Mesothelial cell of epicardium (in vitro differentiated cells): ENCODE data around the gene LRRC71. TPM values are rescaled to one million over a fixed set of nuclear protein-coding genes. Genes with fewer than 3 reads are reported as not detected.
A peak's percentile ranks its signal among the peaks of the same experiment; 100 is the strongest.

Experiments used
- DNase-seq, 2 experiments: peaks; one replicate each; pipeline ENCODE4 v3.0.0; 2021; ENCODE audit warnings: low spot score in 2 of 2; ENCODE audit not compliant: unreplicated experiment in 2 of 2
- H3K27ac Mint-ChIP-seq: 2 replicates; pipeline ENCODE4 v1.8.0; 2021; ENCODE audit warnings: mixed read lengths
- H3K27me3 Mint-ChIP-seq: 2 replicates; pipeline ENCODE4 v1.8.0; 2021; ENCODE audit warnings: low read depth, mixed read lengths
- H3K36me3 Mint-ChIP-seq: 2 replicates; pipeline ENCODE4 v1.8.0; 2021; ENCODE audit warnings: mixed read lengths
- H3K4me1 Mint-ChIP-seq: 2 replicates; pipeline ENCODE4 v1.8.0; 2021; ENCODE audit warnings: mixed read lengths
- H3K4me3 Mint-ChIP-seq: 2 replicates; pipeline ENCODE4 v1.8.0; 2021; ENCODE audit warnings: mild to moderate bottlenecking, moderate library complexity, mixed read lengths
- H3K9me3 Mint-ChIP-seq: 2 replicates; pipeline ENCODE4 v1.8.0; 2021; ENCODE audit warnings: mixed read lengths
- total RNA-seq: library from RNA; stranded (reverse); gene quantifications from 3 replicates; pipeline ENCODE4 v1.2.1, GENCODE V29; 2021
- TF ChIP-seq, protein P1 (sequence below): fragments of 200-600 bp; sonication (generic); IDR thresholded peaks from one replicate; pipeline ENCODE4 v1.5.0; 2021; ENCODE audit warnings: antibody characterized with exemption; ENCODE audit not compliant: unreplicated experiment

The LRRC71 gene
- total RNA-seq, 1 donor from 2014 or later: 0.34 TPM

GRCh38 chr1:156912310-156912709, 8.1 kb upstream of the LRRC71 start:
- H3K27me3 Mint-ChIP-seq: no peaks in the 10 kb centered on the region

GRCh38 chr1:156912861-156913808, 7.3 kb upstream of the LRRC71 start:
- DNase-seq: no peak
- Mint-ChIP-seq H3K4me3 (peak overlapping the region; percentile 47), H3K27ac (peak overlapping the region; percentile 53), H3K27me3 (no peaks in the 10 kb centered on the region), H3K9me3 (no peaks in the 10 kb centered on the region), H3K36me3 (no peaks in the 10 kb centered on the region), H3K4me1 (peaks cover 23% of the 10 kb centered on the region)
- TF ChIP-seq, protein P1, sequence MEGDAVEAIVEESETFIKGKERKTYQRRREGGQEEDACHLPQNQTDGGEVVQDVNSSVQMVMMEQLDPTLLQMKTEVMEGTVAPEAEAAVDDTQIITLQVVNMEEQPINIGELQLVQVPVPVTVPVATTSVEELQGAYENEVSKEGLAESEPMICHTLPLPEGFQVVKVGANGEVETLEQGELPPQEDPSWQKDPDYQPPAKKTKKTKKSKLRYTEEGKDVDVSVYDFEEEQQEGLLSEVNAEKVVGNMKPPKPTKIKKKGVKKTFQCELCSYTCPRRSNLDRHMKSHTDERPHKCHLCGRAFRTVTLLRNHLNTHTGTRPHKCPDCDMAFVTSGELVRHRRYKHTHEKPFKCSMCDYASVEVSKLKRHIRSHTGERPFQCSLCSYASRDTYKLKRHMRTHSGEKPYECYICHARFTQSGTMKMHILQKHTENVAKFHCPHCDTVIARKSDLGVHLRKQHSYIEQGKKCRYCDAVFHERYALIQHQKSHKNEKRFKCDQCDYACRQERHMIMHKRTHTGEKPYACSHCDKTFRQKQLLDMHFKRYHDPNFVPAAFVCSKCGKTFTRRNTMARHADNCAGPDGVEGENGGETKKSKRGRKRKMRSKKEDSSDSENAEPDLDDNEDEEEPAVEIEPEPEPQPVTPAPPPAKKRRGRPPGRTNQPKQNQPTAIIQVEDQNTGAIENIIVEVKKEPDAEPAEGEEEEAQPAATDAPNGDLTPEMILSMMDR: no peak

More at GRCh38 chr1:156912310-156912709, 8.1 kb upstream of the LRRC71 start:
- Mint-ChIP-seq H3K36me3 (no peaks in the 10 kb centered on the region), H3K4me3 (no peak overlapping the region), H3K9me3 (no peaks in the 10 kb centered on the region), H3K4me1 (peaks cover 23% of the 10 kb centered on the region), H3K27ac (no peak overlapping the region)
- TF ChIP-seq, protein P1: no peak
- DNase-seq: no peak

GRCh38 chr1:156913809-156914387, 6.5 kb upstream of the LRRC71 start:
- H3K36me3 Mint-ChIP-seq: no peaks in the 10 kb centered on the region
- peaks cover 23% of the 10 kb centered on the region for H3K4me1 Mint-ChIP-seq
- DNase-seq: no peak
- TF ChIP-seq, protein P1: no peak
- peaks cover 5% of the 10 kb centered on the region for H3K27me3 Mint-ChIP-seq
- peak overlapping the region; percentile 47 for H3K4me3 Mint-ChIP-seq
- H3K9me3 Mint-ChIP-seq: peaks cover 6% of the 10 kb centered on the region
- H3K27ac Mint-ChIP-seq: peak overlapping the region; percentile 68

DNA sequence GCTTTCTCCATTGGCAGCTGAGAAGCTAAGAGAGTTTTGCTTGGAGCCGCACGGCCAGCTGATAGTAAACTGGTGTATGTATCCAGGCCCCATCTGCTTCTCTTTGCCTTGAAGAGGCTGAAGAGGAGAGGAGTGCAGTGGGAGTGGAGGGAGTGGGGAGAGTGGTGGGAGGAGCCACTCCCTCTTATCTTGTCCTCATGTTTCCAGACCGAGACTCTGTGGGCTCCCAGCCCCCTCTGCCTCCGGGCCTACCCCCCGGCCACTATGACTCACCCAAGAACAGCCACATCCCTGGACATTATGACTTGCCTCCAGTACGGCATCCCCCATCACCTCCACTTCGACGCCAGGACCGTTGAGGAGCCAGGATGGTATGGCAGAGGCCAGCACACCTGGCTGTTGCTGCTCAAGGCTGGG, 6.0 kb upstream of the LRRC71 start:
- TF ChIP-seq, protein P1: no peak
- Mint-ChIP-seq H3K36me3 (no peaks in the 10 kb centered on the region), H3K4me3 (peak overlapping the region; percentile 47), H3K9me3 (peaks cover 6% of the 10 kb centered on the region), H3K27me3 (peaks cover 7% of the 10 kb centered on the region), H3K27ac (peak overlapping the region; percentile 68), H3K4me1 (peaks cover 23% of the 10 kb centered on the region)
- DNase-seq: no peak

- Mint-ChIP-seq H3K36me3 (no peaks in the 10 kb centered on the region), H3K9me3 (peaks cover 6% of the 10 kb centered on the region), H3K4me3 (peak overlapping the region; percentile 57), H3K27me3 (peaks cover 70% of the 10 kb centered on the region), H3K4me1 (peaks cover 11% of the 10 kb centered on the region), H3K27ac (no peak overlapping the region)
- no peak for DNase-seq
- TF ChIP-seq, protein P1: no peak
Measured at GRCh38 chr1:156921053-156921529, 659 bp downstream of the LRRC71 start.
